Osteoblast (primary cell): Measurements from ENCODE around the gene ILK. TPM values are rescaled to one million over a fixed set of nuclear protein-coding genes. Genes with fewer than 3 reads are reported as not detected.
A peak's percentile ranks its signal among the peaks of the same experiment; 100 is the strongest.

Source experiments
- DNase-seq: peaks from one replicate; pipeline ENCODE4 v3.0.0; 2011; ENCODE audit warnings: low spot score, mixed read lengths; ENCODE audit not compliant: insufficient read length; ENCODE audit errors: missing footprints
- H2AFZ ChIP-seq: 2 replicates; pipeline ENCODE4 v1.6.0; 2011; ENCODE audit warnings: mild to moderate bottlenecking, low read length
- H3K27ac ChIP-seq: 2 replicates; pipeline ENCODE4 v1.5.1; 2011; ENCODE audit warnings: mild to moderate bottlenecking, low read depth, low read length, moderate library complexity
- H3K27me3 ChIP-seq: 2 replicates; pipeline ENCODE4 v1.6.0; 2012; ENCODE audit warnings: mild to moderate bottlenecking, control low read depth, inconsistent platforms, low read length, moderate library complexity; ENCODE audit not compliant: insufficient read depth
- H3K36me3 ChIP-seq: 2 replicates; pipeline ENCODE4 v1.5.1; 2011; ENCODE audit warnings: mild to moderate bottlenecking, low read length, control low read depth, moderate library complexity; ENCODE audit not compliant: insufficient read depth
- H3K4me1 ChIP-seq: 2 replicates; pipeline ENCODE4 v1.5.1; 2011; ENCODE audit warnings: mild to moderate bottlenecking, low read length, control low read depth, moderate library complexity; ENCODE audit not compliant: insufficient read depth
- H3K4me2 ChIP-seq: 2 replicates; pipeline ENCODE4 v1.6.0; 2011; ENCODE audit warnings: mild to moderate bottlenecking, low read length; ENCODE audit not compliant: insufficient read depth
- H3K4me3 ChIP-seq: fragments of 200-600 bp; sonication (generic); 3 replicates; pipeline ENCODE4 v1.5.1; 2012; ENCODE audit warnings: mild to moderate bottlenecking, low read length, inconsistent platforms; ENCODE audit not compliant: insufficient read depth
- H3K79me2 ChIP-seq: 2 replicates; pipeline ENCODE4 v1.6.0; 2012; ENCODE audit warnings: mild to moderate bottlenecking, low read length, control low read depth, inconsistent platforms; ENCODE audit not compliant: insufficient read depth
- H3K9me3 ChIP-seq: 2 replicates; pipeline ENCODE4 v1.5.1; 2011; ENCODE audit warnings: low read depth, low read length, control low read depth
- H4K20me1 ChIP-seq: 2 replicates; pipeline ENCODE4 v1.6.0; 2012; ENCODE audit warnings: mild to moderate bottlenecking, low read length, control low read depth; ENCODE audit not compliant: insufficient read depth
- total RNA-seq: library from RNA; depleted of rRNA; stranded (reverse); fragments of >200 nt; gene quantifications from 2 replicates; pipeline ENCODE4 v1.2.3, GENCODE V29; 2012
- TF ChIP-seq, protein P1 (sequence below): IDR thresholded peaks from 2 replicates; pipeline ENCODE4 v1.5.1; 2011; ENCODE audit warnings: mild to moderate bottlenecking, low read depth, low read length, moderate library complexity; ENCODE audit errors: extremely low read depth

ILK gene
- total RNA-seq, 1 donor, result 176 TPM

GRCh38 chr11:6617315-6617781 lies 13.8 kb downstream of the ILK start:
- peak; percentile 59 for DNase-seq
- no peaks in the 10 kb centered on the region for H4K20me1 ChIP-seq
- H3K4me3 ChIP-seq, result peak overlapping the region; percentile 79
- TF ChIP-seq, protein P1, sequence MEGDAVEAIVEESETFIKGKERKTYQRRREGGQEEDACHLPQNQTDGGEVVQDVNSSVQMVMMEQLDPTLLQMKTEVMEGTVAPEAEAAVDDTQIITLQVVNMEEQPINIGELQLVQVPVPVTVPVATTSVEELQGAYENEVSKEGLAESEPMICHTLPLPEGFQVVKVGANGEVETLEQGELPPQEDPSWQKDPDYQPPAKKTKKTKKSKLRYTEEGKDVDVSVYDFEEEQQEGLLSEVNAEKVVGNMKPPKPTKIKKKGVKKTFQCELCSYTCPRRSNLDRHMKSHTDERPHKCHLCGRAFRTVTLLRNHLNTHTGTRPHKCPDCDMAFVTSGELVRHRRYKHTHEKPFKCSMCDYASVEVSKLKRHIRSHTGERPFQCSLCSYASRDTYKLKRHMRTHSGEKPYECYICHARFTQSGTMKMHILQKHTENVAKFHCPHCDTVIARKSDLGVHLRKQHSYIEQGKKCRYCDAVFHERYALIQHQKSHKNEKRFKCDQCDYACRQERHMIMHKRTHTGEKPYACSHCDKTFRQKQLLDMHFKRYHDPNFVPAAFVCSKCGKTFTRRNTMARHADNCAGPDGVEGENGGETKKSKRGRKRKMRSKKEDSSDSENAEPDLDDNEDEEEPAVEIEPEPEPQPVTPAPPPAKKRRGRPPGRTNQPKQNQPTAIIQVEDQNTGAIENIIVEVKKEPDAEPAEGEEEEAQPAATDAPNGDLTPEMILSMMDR, result no peak
- H3K36me3 ChIP-seq, result peaks cover 26% of the 10 kb centered on the region
- H2AFZ ChIP-seq, result no peak overlapping the region
- no peaks in the 10 kb centered on the region for H3K27me3 ChIP-seq
- H3K4me2 ChIP-seq, result peak overlapping the region; percentile 95
- peaks cover 34% of the 10 kb centered on the region for H3K4me1 ChIP-seq
- peaks cover 23% of the 10 kb centered on the region for H3K79me2 ChIP-seq
- H3K9me3 ChIP-seq, result no peaks in the 10 kb centered on the region
- H3K27ac ChIP-seq, result peak overlapping the region; percentile 27

GRCh38 chr11:6618117-6619003 lies 14.8 kb downstream of the ILK start:
- H3K4me3 ChIP-seq, result peak overlapping the region; percentile 79
- peak overlapping the region; percentile 76 for H3K27ac ChIP-seq
- peaks cover 26% of the 10 kb centered on the region for H3K36me3 ChIP-seq
- H3K4me2 ChIP-seq, result peak overlapping the region; percentile 95
- peak overlapping the region; percentile 94 for H2AFZ ChIP-seq
- H3K9me3 ChIP-seq, result no peaks in the 10 kb centered on the region
- H3K4me1 ChIP-seq, result peaks cover 26% of the 10 kb centered on the region
- TF ChIP-seq, protein P1, result no peak
- H3K79me2 ChIP-seq, result peaks cover 23% of the 10 kb centered on the region
- no peaks in the 10 kb centered on the region for H3K27me3 ChIP-seq
- H4K20me1 ChIP-seq, result no peaks in the 10 kb centered on the region
- DNase-seq, result peak; percentile 96

GRCh38 chr11:6619004-6619745 lies 15.6 kb downstream of the ILK start, which contains the start of gene TPP1:
TPP1 (minus strand) TSS chr11:6619422; CDS start chr11:6619400, 22 bp downstream.
- H3K27me3 ChIP-seq, result no peaks in the 10 kb centered on the region
- DNase-seq, result peak; percentile 100
- no peaks in the 10 kb centered on the region for H4K20me1 ChIP-seq
- H3K4me3 ChIP-seq, result peak within 1 kb of the TSS; percentile 79
- no peaks in the 10 kb centered on the region for H3K9me3 ChIP-seq
- peak within 1 kb of the TSS; percentile 95 for H3K4me2 ChIP-seq
- TF ChIP-seq, protein P1, result no peak
- H3K27ac ChIP-seq, result peak within 1 kb of the TSS; percentile 76
- peaks cover 22% of the 10 kb centered on the region for H3K36me3 ChIP-seq
- peak within 1 kb of the TSS; percentile 94 for H2AFZ ChIP-seq
- peaks cover 23% of the 10 kb centered on the region for H3K79me2 ChIP-seq
- H3K4me1 ChIP-seq, result peaks cover 26% of the 10 kb centered on the region
